Measurements from ENCODE around the gene MSANTD1. TPM values are rescaled to one million over a fixed set of nuclear protein-coding genes. Genes with fewer than 3 reads are reported as not detected.

MSANTD1 gene
- total RNA-seq, 1 experiment from 2014 or later = 0.77 TPM

- Histone ChIP-seq H3K4me1 (ENCODE audit: insufficient read depth, low read length) (no peaks in the 10 kb centered on the region), H3K4me3 (ENCODE audit: low read length) (no peak overlapping the region), H3K36me3 (ENCODE audit: low read depth, low read length) (peaks cover 8% of the 10 kb centered on the region), H2AFZ (ENCODE audit: low read length) (no peak overlapping the region), H3K79me2 (ENCODE audit: low read length) (no peaks in the 10 kb centered on the region), H3K9me2 (replicated peaks; ENCODE audit: low read length) (no peaks in the 10 kb centered on the region), H3K27ac (ENCODE audit: low read length) (no peak overlapping the region), H3K9ac (ENCODE audit: low read length) (no peak overlapping the region), H3K9me3 (ENCODE audit: low read length) (no peaks in the 10 kb centered on the region), H3K4me2 (ENCODE audit: low read length) (no peak overlapping the region), H3K27me3 (ENCODE audit: low read length) (no peaks in the 10 kb centered on the region), H4K20me1 (ENCODE audit: low read length) (no peaks in the 10 kb centered on the region), H3F3A (ENCODE audit: low read length, unreplicated experiment) (no peaks in the 10 kb centered on the region)
- ATAC-seq (no peak), DNase-seq (no peak)
- no TSS peak for BruUV-seq (replicated peaks)
- POLR2A ChIA-PET (ENCODE audit: unreplicated experiment) = no interaction called here
- CTCF ChIA-PET = no interaction called here
- intact Hi-C loops (cut with micrococcal nuclease) = no loop called here
- TF ChIP-seq EZH2phosphoT487 (IDR thresholded peaks at IDR 0.05; ENCODE audit: borderline replicate concordance, low read length) (no peak), EZH2 (IDR thresholded peaks at IDR 0.05; ENCODE audit: low read length, unreplicated experiment) (no peak), CTCF (conservative IDR thresholded peaks at IDR 0.05; ENCODE audit: low read depth, low read length) (no peak)
These were observed 39.2 kb upstream of the MSANTD1 start for GRCh38 chr4:3209551-3210325.

GRCh38 chr4:3210467-3210866 is 38.5 kb upstream of the MSANTD1 start:
- TF ChIP-seq EZH2phosphoT487 (IDR thresholded peaks at IDR 0.05; ENCODE audit: borderline replicate concordance, low read length) = no peak
- no peak for TF ChIP-seq EZH2 (IDR thresholded peaks at IDR 0.05; ENCODE audit: low read length, unreplicated experiment)
- TF ChIP-seq CTCF (conservative IDR thresholded peaks at IDR 0.05; ENCODE audit: low read depth, low read length) = no peak
- POLR2A ChIA-PET (ENCODE audit: unreplicated experiment) = no interaction called here

GRCh38 chr4:3211866-3212265 is 37.1 kb upstream of the MSANTD1 start:
- Histone ChIP-seq H3K4me2 (ENCODE audit: low read length) (no peak overlapping the region), H3K79me2 (ENCODE audit: low read length) (no peaks in the 10 kb centered on the region), H3K4me3 (ENCODE audit: low read length) (no peak overlapping the region), H2AFZ (ENCODE audit: low read length) (no peak overlapping the region), H3K9me2 (replicated peaks; ENCODE audit: low read length) (no peaks in the 10 kb centered on the region), H3K27ac (ENCODE audit: low read length) (no peak overlapping the region), H3K27me3 (ENCODE audit: low read length) (no peaks in the 10 kb centered on the region), H3K9me3 (ENCODE audit: low read length) (no peaks in the 10 kb centered on the region), H3K4me1 (ENCODE audit: insufficient read depth, low read length) (no peaks in the 10 kb centered on the region), H3K9ac (ENCODE audit: low read length) (no peak overlapping the region), H3F3A (ENCODE audit: low read length, unreplicated experiment) (no peaks in the 10 kb centered on the region), H4K20me1 (ENCODE audit: low read length) (no peaks in the 10 kb centered on the region), H3K36me3 (ENCODE audit: low read depth, low read length) (peaks cover 8% of the 10 kb centered on the region)
- intact Hi-C loops (cut with micrococcal nuclease) = no loop called here
- DNase-seq = no peak
- ChIA-PET POLR2A (ENCODE audit: unreplicated experiment) (no interaction called here), CTCF (no interaction called here)
- TF ChIP-seq CTCF (conservative IDR thresholded peaks at IDR 0.05; ENCODE audit: low read depth, low read length) = no peak
- no peak for ATAC-seq
- BruUV-seq (replicated peaks) = no TSS peak

More at GRCh38 chr4:3210467-3210866, 38.5 kb upstream of the MSANTD1 start:
- no peaks in the 10 kb centered on the region for H3K4me1 ChIP-seq (ENCODE audit: insufficient read depth, low read length)
- no peaks in the 10 kb centered on the region for H3K9me3 ChIP-seq (ENCODE audit: low read length)
- H3K27ac ChIP-seq (ENCODE audit: low read length) = no peak overlapping the region
- no peak overlapping the region for H2AFZ ChIP-seq (ENCODE audit: low read length)
- H3K4me2 ChIP-seq (ENCODE audit: low read length) = no peak overlapping the region
- no peaks in the 10 kb centered on the region for H3K27me3 ChIP-seq (ENCODE audit: low read length)
- DNase-seq (no peak), ATAC-seq (no peak)
- CTCF ChIA-PET = no interaction called here
- H3F3A ChIP-seq (ENCODE audit: low read length, unreplicated experiment) = no peaks in the 10 kb centered on the region
- intact Hi-C loops (cut with micrococcal nuclease) = no loop called here
- no peaks in the 10 kb centered on the region for H3K79me2 ChIP-seq (ENCODE audit: low read length)
- no peaks in the 10 kb centered on the region for H4K20me1 ChIP-seq (ENCODE audit: low read length)
- no peaks in the 10 kb centered on the region for H3K9me2 ChIP-seq (replicated peaks; ENCODE audit: low read length)
- H3K36me3 ChIP-seq (ENCODE audit: low read depth, low read length) = peaks cover 8% of the 10 kb centered on the region
- no peak overlapping the region for H3K4me3 ChIP-seq (ENCODE audit: low read length)
- H3K9ac ChIP-seq (ENCODE audit: low read length) = no peak overlapping the region
- no TSS peak for BruUV-seq (replicated peaks)

Data from PC-3 (cell line).